T-helper 9 cell (primary cell): Measurements from ENCODE around the gene ACTL7B.
"Not testable (repeated sequence)": the region's sequence is repeated elsewhere in the genome, so short reads cannot be mapped to it uniquely, and the experiment has no call there.

Experiments
- DNase-seq: peaks from one replicate; pipeline ENCODE4 v3.0.0-alpha.2; 2020

Gene ACTL7B

GRCh38 chr9:108842610-108843295 lies 13.0 kb downstream of the ACTL7B start:
- DNase-seq, result no peak

- DNase-seq, result not testable (repeated sequence)
Measured at GRCh38 chr9:108839561-108839960, 16.2 kb downstream of the ACTL7B start.

GRCh38 chr9:108838017-108838416 lies 17.8 kb downstream of the ACTL7B start:
- no peak for DNase-seq

- DNase-seq, result no peak
Measured at GRCh38 chr9:108837530-108837929, 18.3 kb downstream of the ACTL7B start.

GRCh38 chr9:108836781-108837180 lies 19.0 kb downstream of the ACTL7B start:
- DNase-seq, result no peak

GRCh38 chr9:108836319-108836718 lies 19.5 kb downstream of the ACTL7B start:
- no peak for DNase-seq

- no peak for DNase-seq
Measured at GRCh38 chr9:108835831-108836230, 20.0 kb downstream of the ACTL7B start.

GRCh38 chr9:108834959-108835665 lies 20.7 kb downstream of the ACTL7B start:
- DNase-seq, result no peak

GRCh38 chr9:108832179-108832500 lies 23.6 kb downstream of the ACTL7B start:
- no peak for DNase-seq

- no peak for DNase-seq
Measured at GRCh38 chr9:108831496-108832178, 24.1 kb downstream of the ACTL7B start.

GRCh38 chr9:108830272-108830671 lies 25.5 kb downstream of the ACTL7B start:
- DNase-seq, result no peak

- no peak for DNase-seq
Measured at GRCh38 chr9:108823829-108824228, 32.0 kb downstream of the ACTL7B start.

- DNase-seq, result no peak
Measured at GRCh38 chr9:108816037-108816436, 39.7 kb downstream of the ACTL7B start.

GRCh38 chr9:108815156-108815555 lies 40.6 kb downstream of the ACTL7B start:
- no peak for DNase-seq

GRCh38 chr9:108813951-108814601 lies 41.7 kb downstream of the ACTL7B start:
- DNase-seq, result no peak

- DNase-seq, result no peak
Measured at GRCh38 chr9:108812396-108813025, 43.3 kb downstream of the ACTL7B start.

- DNase-seq, result no peak
Measured at GRCh38 chr9:108811944-108812343, 43.8 kb downstream of the ACTL7B start.

GRCh38 chr9:108809269-108809668 lies 46.5 kb downstream of the ACTL7B start:
- DNase-seq, result no peak
